ENCODE measurements around the gene FAM47E. TPM values are rescaled to one million over a fixed set of nuclear protein-coding genes. Genes with fewer than 3 reads are reported as not detected.

The FAM47E gene
- total and polyA plus RNA-seq, 2 donors (not counting 3 experiments of a cell fraction or from before 2014, with no cell fraction given) = 0.11 TPM; not detected in 1

- DNase-seq (ENCODE audit: low read depth, low spot score) (no peak), FAIRE-seq (no peak)
- H3K27ac ChIP-seq (ENCODE audit: insufficient read depth, low read depth, low read length) = no peak overlapping the region
- H3K27me3 ChIP-seq (ENCODE audit: control insufficient read depth in 2 of 2, insufficient read depth in 2 of 2, low read length in 2 of 2) = no peaks in the 10 kb centered on the region
- H2AFZ ChIP-seq (ENCODE audit: low read depth, low read length) = no peak overlapping the region
- H4K20me1 ChIP-seq (replicated peaks; ENCODE audit: control insufficient read depth, extremely low read depth, insufficient read depth, low read length) = no peaks in the 10 kb centered on the region
- H3K9me3 ChIP-seq (replicated peaks; ENCODE audit: control insufficient read depth, insufficient read depth, low read length) = no peaks in the 10 kb centered on the region
- peaks cover 44% of the 10 kb centered on the region for H3K4me1 ChIP-seq (ENCODE audit: control insufficient read depth, extremely low read depth, insufficient read depth, low read length)
- no peak overlapping the region for H3K9ac ChIP-seq (replicated peaks; ENCODE audit: extremely low read depth, insufficient read depth, low read length)
- no peaks in the 10 kb centered on the region for H3K9me1 ChIP-seq (replicated peaks; ENCODE audit: control insufficient read depth, extremely low read depth, insufficient read depth, low read length)
- H3K4me3 ChIP-seq (replicated peaks in 1 of 3; ENCODE audit: insufficient read depth in 1 of 3, low read depth in 1 of 3, low read length in 3 of 3) = no peak overlapping the region
- peaks cover 66% of the 10 kb centered on the region for H3K79me2 ChIP-seq (ENCODE audit: control insufficient read depth, insufficient read depth, low read length)
- BruUV-seq (replicated peaks) = no TSS peak
- no peaks in the 10 kb centered on the region for H3K36me3 ChIP-seq (ENCODE audit: control insufficient read depth in 2 of 2, extremely low read depth in 1 of 2, insufficient read depth in 2 of 2, low read length in 2 of 2)
- peak overlapping the region; percentile 19 for H3K4me2 ChIP-seq (ENCODE audit: insufficient read depth, low read length)
- POLR2A ChIA-PET = no interaction called here
- intact Hi-C loops (cut with micrococcal nuclease) (loop anchor here (5.0 kb wide), 1 partner anchor 802 kb away; no protein-coding TSS in a partner anchor), dilution Hi-C loops (cut with MboI; ENCODE audit: extremely low pct_ligation_motif_present, low sequenced_read_pairs) (no loop called here)
- no peak for TF ChIP-seq FOS (IDR thresholded peaks at IDR 0.05; ENCODE audit: borderline replicate concordance, insufficient read depth, low read length)
- TF ChIP-seq EZH2 (IDR thresholded peaks at IDR 0.05; ENCODE audit: borderline replicate concordance, low read depth, low read length, severe bottlenecking) = no peak
- no peak for TF ChIP-seq MYC (IDR thresholded peaks at IDR 0.05; ENCODE audit: low read depth, low read length)
- no peak for TF ChIP-seq JUN (IDR thresholded peaks at IDR 0.05; ENCODE audit: borderline replicate concordance, insufficient read depth, insufficient read length, low read depth)
- TF ChIP-seq CTCF (IDR thresholded peaks at IDR 0.05; ENCODE audit: extremely low read depth in 1 of 2, insufficient read depth in 1 of 2, low read depth in 1 of 2, low read length in 2 of 2) = no peak
- no peak for TF ChIP-seq POLR2AphosphoS5 (IDR thresholded peaks at IDR 0.05; ENCODE audit: insufficient read depth, low read depth, low read length)
- no peak for TF ChIP-seq MAX (IDR thresholded peaks at IDR 0.05; ENCODE audit: insufficient read depth, insufficient read length)
- no peak for TF ChIP-seq GATA2 (IDR thresholded peaks at IDR 0.05; ENCODE audit: insufficient read depth, insufficient read length, low read depth, low read length)
- CTCF ChIA-PET = interaction anchor here (1.3 to 9.1 kb wide), 4 partner anchors 11 to 214 kb away, joined by 4 to 89 read pairs (median 12); no protein-coding TSS in a partner anchor
These were observed 41.1 kb upstream of the FAM47E start for GRCh38 chr4:76210452-76210851.

Measured in endothelial cell of umbilical vein (primary cell).